Stimulated activated CD4-positive, alpha-beta T cell treated with anti-CD3 and anti-CD28 coated beads, Interleukin-4, amount 100 ng/mL, for 48 hours (primary cell): Measurements from ENCODE around the gene PPP1R12A.
A peak's percentile ranks its signal among the peaks of the same experiment; 100 is the strongest.

Experiments used
- DNase-seq, 2 donors: peaks; one replicate each; pipeline ENCODE4 v3.0.0-alpha.2; 2020; ENCODE audit warnings: low read depth in 2 of 2

Gene PPP1R12A

DNA sequence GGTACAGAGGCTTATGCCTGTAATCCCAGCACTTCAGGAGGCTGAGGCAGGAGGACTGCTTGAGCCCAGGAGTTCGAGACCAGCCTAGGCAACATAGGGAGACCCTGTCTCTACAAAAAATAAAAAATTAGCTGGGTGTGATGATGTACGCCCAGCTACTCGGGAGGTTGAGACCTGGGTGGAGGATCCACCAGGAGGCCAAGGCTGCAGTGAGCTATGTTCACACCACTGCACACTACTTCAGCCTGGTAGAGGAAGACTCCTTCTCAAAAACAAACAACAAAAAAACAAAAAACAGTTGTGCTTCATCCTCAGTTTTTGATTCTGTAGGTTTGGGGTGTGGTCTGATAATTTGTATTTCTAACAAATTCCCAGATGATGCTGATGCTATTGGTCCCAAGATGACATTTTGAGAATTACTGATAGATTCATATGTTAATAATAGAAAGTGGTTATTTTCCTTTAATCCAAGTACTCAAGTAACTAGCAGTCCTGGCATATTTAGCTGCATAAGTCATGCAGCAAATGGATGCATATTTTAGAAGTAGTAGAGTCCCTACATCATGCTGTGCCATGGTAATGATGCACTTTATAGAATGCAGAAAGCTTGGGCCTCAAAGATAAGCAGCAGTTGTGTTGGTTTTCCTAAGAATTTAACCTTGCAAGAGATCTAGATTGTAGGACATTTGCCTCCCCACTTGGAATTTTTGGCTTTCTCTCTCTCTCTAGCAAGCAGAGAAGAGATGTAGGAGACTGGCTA lies 168.0 kb downstream of the PPP1R12A start:
- no peak for DNase-seq

- no peak for DNase-seq
These were observed 169.7 kb downstream of the PPP1R12A start for GRCh38 chr12:79765157-79765556.

- DNase-seq, result no peak
These were observed 170.3 kb downstream of the PPP1R12A start for GRCh38 chr12:79764641-79765040.

DNA sequence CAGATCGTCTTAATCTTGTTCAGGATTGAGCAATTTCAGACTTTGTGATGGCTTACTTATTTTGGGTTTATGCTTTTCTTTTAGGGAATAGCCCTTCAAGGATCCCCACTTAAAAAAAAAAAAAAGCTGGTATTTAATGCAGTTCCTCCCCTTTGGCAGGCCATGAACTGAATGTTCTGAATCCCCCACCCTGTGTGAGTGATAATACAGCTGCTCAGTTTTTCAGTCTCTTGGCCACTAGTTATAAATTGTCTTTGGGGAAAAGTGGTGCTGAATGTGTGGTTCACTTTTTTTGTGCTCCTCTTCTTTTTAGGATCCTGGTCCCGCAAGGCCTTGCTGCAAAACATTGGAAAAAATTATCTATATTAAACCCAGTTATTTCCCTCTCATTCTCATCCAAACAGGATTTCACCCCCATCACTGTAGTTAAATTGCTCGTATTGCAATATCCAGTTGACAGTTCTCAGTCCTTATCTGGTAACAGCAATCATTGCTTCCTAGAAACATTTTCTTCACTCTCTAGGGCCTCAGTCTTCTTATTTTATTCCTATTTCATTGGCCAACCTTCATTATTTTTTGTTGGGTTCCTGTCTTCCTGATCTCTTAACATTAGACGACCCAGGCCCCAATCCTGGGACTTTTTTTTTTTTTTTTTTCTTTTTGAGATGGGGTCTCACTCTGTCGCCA lies 171.0 kb downstream of the PPP1R12A start:
- DNase-seq, result no peak

- DNase-seq, result no peak
These were observed 173.6 kb downstream of the PPP1R12A start for GRCh38 chr12:79761341-79761740.

GRCh38 chr12:79747274-79747673 lies 187.6 kb downstream of the PPP1R12A start:
- no peak for DNase-seq

GRCh38 chr12:79737875-79738718 lies 196.8 kb downstream of the PPP1R12A start:
- DNase-seq, result peak in 1 of 2 donors; percentile 16

DNA sequence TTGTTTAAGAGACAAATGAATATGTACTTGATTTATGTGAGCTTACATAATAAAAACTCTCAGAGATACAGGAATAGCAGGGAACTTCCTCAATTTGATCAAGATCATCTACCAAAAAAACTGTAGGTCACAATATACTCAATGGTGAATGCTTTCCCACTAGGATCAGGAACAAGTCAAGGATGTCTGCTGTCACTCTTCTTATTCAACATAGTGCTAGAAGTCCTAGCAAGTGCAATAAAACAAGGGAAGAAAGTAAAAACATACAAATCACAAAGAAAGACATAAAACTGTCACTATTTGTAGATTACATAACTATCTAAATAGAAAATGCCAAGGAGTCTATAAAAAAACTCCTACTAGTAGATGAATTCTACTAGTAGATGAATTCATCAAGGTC lies 202.3 kb downstream of the PPP1R12A start:
- DNase-seq, result no peak

GRCh38 chr12:79725987-79726386 lies 208.9 kb downstream of the PPP1R12A start:
- no peak for DNase-seq
